Brain microvascular endothelial cell (primary cell): ENCODE results near the gene C14orf93.
"Not testable (repeated sequence)": the region's sequence is repeated elsewhere in the genome, so short reads cannot be mapped to it uniquely, and the experiment has no call there.

ENCODE experiments used
- DNase-seq: peaks from one replicate; pipeline ENCODE4 v3.0.0-alpha.2; 2020
- H3K27ac ChIP-seq: fragments of 250-450 bp; sonication (Bioruptor Pico); 2 replicates; pipeline ENCODE4 v1.5.1; 2020; ENCODE audit warnings: mild to moderate bottlenecking, moderate library complexity
- H3K27me3 ChIP-seq: fragments of 250-450 bp; sonication (Bioruptor Pico); replicated peaks from 2 replicates; pipeline ENCODE4 v1.5.1; 2020; ENCODE audit warnings: mild to moderate bottlenecking
- H3K36me3 ChIP-seq: fragments of 250-450 bp; sonication (Bioruptor Pico); replicated peaks from 2 replicates; pipeline ENCODE4 v1.5.1; 2020; ENCODE audit warnings: mild to moderate bottlenecking
- H3K4me3 ChIP-seq: 2 replicates; pipeline ENCODE4 v1.5.1; 2011; ENCODE audit warnings: low read depth, mild to moderate bottlenecking, control low read depth, low read length, moderate library complexity
- in situ Hi-C: cut with HindIII; loops from 2 replicates; pipeline ENCODE4 v1.10.0; 2017; ENCODE audit warnings: low sequenced_read_pairs, low pct_ligation_motif_present
- TF ChIP-seq, protein P1 (sequence below): IDR thresholded peaks from 2 replicates; pipeline ENCODE4 v1.5.1; 2011; ENCODE audit warnings: low read depth, mild to moderate bottlenecking, moderate library complexity, low read length, control low read depth, inconsistent platforms; ENCODE audit errors: missing control alignments

The C14orf93 gene

DNA sequence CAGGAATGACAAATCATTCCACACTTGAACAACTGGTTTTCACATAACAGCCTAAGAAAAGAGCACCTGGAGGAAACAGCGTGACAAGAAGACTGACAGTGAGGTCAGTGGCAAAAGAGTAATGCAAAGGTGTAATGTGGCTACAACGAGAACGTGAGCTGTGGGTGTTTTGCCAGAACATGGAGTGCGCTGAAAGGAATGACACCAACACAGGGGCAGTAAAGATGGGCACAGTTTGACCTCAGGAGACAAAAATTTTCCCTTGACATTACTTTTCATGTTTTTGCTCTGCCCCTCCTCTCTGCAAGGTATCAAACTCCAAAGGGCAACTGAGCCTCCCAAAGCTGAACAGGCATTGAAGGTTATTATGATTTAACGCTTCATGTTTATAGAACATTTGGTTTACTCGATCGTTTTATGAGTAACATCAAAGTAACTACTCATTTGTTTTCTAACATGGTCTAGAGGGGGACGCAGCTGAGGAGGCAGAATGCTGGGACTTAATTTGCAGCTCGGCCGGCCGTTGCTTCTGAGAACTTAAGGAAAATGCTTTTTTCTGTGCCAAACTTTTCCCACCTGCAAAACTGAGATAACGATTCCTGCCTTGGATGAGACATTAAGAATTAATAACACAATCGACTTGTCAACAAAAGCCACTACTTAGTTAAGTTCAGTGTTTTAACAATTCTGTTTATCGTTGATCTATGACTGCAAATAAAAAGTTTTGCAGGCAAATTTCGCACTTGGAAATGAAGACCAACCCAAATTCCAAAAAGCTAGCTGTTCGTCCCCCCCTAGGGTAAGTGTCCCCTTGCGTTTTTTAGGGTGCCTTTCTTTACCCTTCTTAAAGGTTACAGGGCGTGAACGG is 54.0 kb downstream of the C14orf93 start:
- DNase-seq, result no peak
- Histone ChIP-seq H3K4me3 (peak overlapping the region; percentile 72), H3K27ac (no peak overlapping the region)

GRCh38 chr14:22952418-22952817 is 57.5 kb downstream of the C14orf93 start:
- in situ Hi-C loops, result no loop called here
- Histone ChIP-seq H3K27me3 (no peaks in the 10 kb centered on the region), H3K4me3 (no peak overlapping the region), H3K36me3 (peaks cover 2% of the 10 kb centered on the region), H3K27ac (no peak overlapping the region)
- no peak for DNase-seq
- TF ChIP-seq, protein P1, sequence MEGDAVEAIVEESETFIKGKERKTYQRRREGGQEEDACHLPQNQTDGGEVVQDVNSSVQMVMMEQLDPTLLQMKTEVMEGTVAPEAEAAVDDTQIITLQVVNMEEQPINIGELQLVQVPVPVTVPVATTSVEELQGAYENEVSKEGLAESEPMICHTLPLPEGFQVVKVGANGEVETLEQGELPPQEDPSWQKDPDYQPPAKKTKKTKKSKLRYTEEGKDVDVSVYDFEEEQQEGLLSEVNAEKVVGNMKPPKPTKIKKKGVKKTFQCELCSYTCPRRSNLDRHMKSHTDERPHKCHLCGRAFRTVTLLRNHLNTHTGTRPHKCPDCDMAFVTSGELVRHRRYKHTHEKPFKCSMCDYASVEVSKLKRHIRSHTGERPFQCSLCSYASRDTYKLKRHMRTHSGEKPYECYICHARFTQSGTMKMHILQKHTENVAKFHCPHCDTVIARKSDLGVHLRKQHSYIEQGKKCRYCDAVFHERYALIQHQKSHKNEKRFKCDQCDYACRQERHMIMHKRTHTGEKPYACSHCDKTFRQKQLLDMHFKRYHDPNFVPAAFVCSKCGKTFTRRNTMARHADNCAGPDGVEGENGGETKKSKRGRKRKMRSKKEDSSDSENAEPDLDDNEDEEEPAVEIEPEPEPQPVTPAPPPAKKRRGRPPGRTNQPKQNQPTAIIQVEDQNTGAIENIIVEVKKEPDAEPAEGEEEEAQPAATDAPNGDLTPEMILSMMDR, result no peak

More for the DNA sequence above, 54.0 kb downstream of the C14orf93 start:
- no peaks in the 10 kb centered on the region for H3K27me3 ChIP-seq
- in situ Hi-C loops, result no loop called here
- H3K36me3 ChIP-seq, result peaks cover 2% of the 10 kb centered on the region
- TF ChIP-seq, protein P1, result no peak

- H3K27ac ChIP-seq, DNase-seq, in situ Hi-C loops: not testable (repeated sequence)
These were observed 58.1 kb downstream of the C14orf93 start for GRCh38 chr14:22951795-22952194.

GRCh38 chr14:22945642-22946041 is 64.3 kb downstream of the C14orf93 start:
- TF ChIP-seq, protein P1, result no peak
- in situ Hi-C loops, result no loop called here

More at GRCh38 chr14:22951795-22952194, 58.1 kb downstream of the C14orf93 start:
- H3K27me3 ChIP-seq, H3K36me3 ChIP-seq, H3K4me3 ChIP-seq: not testable (repeated sequence)

DNA sequence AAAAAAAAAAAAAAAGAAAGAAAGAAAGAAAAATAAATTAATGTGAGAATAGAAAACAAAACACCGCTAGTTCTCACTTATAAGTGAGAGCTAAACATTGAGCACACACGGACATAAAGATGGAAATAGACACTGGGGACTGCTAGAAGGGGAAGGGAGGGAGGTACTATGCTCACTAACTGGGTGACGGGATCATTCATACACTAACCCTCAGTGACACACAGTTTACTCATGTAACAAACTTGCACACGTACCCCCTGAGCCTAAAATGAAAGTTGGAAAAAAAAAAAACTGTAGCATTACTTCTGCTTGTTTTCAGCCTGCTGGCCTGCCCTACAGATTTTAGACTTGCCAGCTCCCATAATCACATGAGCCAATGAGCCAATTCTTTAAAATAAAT is 70.3 kb downstream of the C14orf93 start:
- Histone ChIP-seq H3K27ac (no peak overlapping the region), H3K27me3 (no peaks in the 10 kb centered on the region), H3K36me3 (no peaks in the 10 kb centered on the region), H3K4me3 (no peak overlapping the region)
- in situ Hi-C loops, result no loop called here
- TF ChIP-seq, protein P1, result no peak
- DNase-seq, result peak; percentile 27

More at GRCh38 chr14:22945642-22946041, 64.3 kb downstream of the C14orf93 start:
- no peaks in the 10 kb centered on the region for H3K36me3 ChIP-seq
- no peak overlapping the region for H3K4me3 ChIP-seq
- no peak for DNase-seq
- H3K27ac ChIP-seq, result no peak overlapping the region
- H3K27me3 ChIP-seq, result no peaks in the 10 kb centered on the region
